Measurements from ENCODE around the gene SRPX.

GRCh38 chrX:38151441-38151840 is 69.2 kb downstream of the SRPX start:
- TF ChIP-seq CTCF (conservative IDR thresholded peaks at IDR 0.05) (no peak), ZFX (IDR thresholded peaks at IDR 0.05) (no peak)
